ENCODE results near the gene TMTC1.

The TMTC1 gene

GRCh38 chr12:29695800-29696199, 87.9 kb downstream of the TMTC1 start:
- Histone ChIP-seq H3K27ac (ENCODE audit: low read depth, low read length, poor library complexity, severe bottlenecking) (no peak overlapping the region), H3K36me3 (ENCODE audit: insufficient read depth, low read length) (no peaks in the 10 kb centered on the region), H3K9ac (ENCODE audit: low read length) (no peak overlapping the region), H3K4me1 (ENCODE audit: insufficient read depth, low read length, severe bottlenecking) (no peaks in the 10 kb centered on the region), H2AFZ (ENCODE audit: low read length) (no peak overlapping the region), H3K4me2 (ENCODE audit: low read length) (no peak overlapping the region), H3K79me2 (ENCODE audit: insufficient read depth, low read length) (no peaks in the 10 kb centered on the region), H3K9me3 (ENCODE audit: low read length) (no peaks in the 10 kb centered on the region), H3F3A (ENCODE audit: insufficient read depth, low read length) (no peaks in the 10 kb centered on the region), H3K27me3 (ENCODE audit: insufficient read depth, low read length) (no peaks in the 10 kb centered on the region), H3K9me2 (ENCODE audit: low read depth, low read length) (no peaks in the 10 kb centered on the region), H4K20me1 (ENCODE audit: insufficient read depth, low read length) (no peaks in the 10 kb centered on the region), H3K4me3 (ENCODE audit: low read depth, low read length, poor library complexity, severe bottlenecking) (no peak overlapping the region)
- TF ChIP-seq CTCF (IDR thresholded peaks at IDR 0.05; ENCODE audit: low read length) (no peak), EZH2 (IDR thresholded peaks at IDR 0.05; ENCODE audit: borderline replicate concordance, low read length) (no peak)

- Histone ChIP-seq H3K36me3 (ENCODE audit: insufficient read depth, low read length) (no peaks in the 10 kb centered on the region), H3K27me3 (ENCODE audit: insufficient read depth, low read length) (no peaks in the 10 kb centered on the region), H3K4me2 (ENCODE audit: low read length) (no peak overlapping the region), H3K9me2 (ENCODE audit: low read depth, low read length) (no peaks in the 10 kb centered on the region), H3K9ac (ENCODE audit: low read length) (no peak overlapping the region), H3K79me2 (ENCODE audit: insufficient read depth, low read length) (no peaks in the 10 kb centered on the region), H3K9me3 (ENCODE audit: low read length) (no peaks in the 10 kb centered on the region), H3K4me3 (ENCODE audit: low read depth, low read length, poor library complexity, severe bottlenecking) (no peak overlapping the region), H3K4me1 (ENCODE audit: insufficient read depth, low read length, severe bottlenecking) (no peaks in the 10 kb centered on the region), H4K20me1 (ENCODE audit: insufficient read depth, low read length) (no peaks in the 10 kb centered on the region), H2AFZ (ENCODE audit: low read length) (no peak overlapping the region), H3K27ac (ENCODE audit: low read depth, low read length, poor library complexity, severe bottlenecking) (no peak overlapping the region), H3F3A (ENCODE audit: insufficient read depth, low read length) (no peaks in the 10 kb centered on the region)
- no peak for TF ChIP-seq EZH2 (IDR thresholded peaks at IDR 0.05; ENCODE audit: borderline replicate concordance, low read length)
- TF ChIP-seq CTCF (IDR thresholded peaks at IDR 0.05; ENCODE audit: low read length): no peak
Observed at GRCh38 chr12:29695026-29695425, 88.7 kb downstream of the TMTC1 start.

GRCh38 chr12:29694002-29694401, 89.7 kb downstream of the TMTC1 start:
- Histone ChIP-seq H3K36me3 (ENCODE audit: insufficient read depth, low read length) (no peaks in the 10 kb centered on the region), H3K27me3 (ENCODE audit: insufficient read depth, low read length) (no peaks in the 10 kb centered on the region), H3K9ac (ENCODE audit: low read length) (no peak overlapping the region), H4K20me1 (ENCODE audit: insufficient read depth, low read length) (no peaks in the 10 kb centered on the region), H3K79me2 (ENCODE audit: insufficient read depth, low read length) (no peaks in the 10 kb centered on the region), H2AFZ (ENCODE audit: low read length) (no peak overlapping the region), H3K4me3 (ENCODE audit: low read depth, low read length, poor library complexity, severe bottlenecking) (no peak overlapping the region), H3K27ac (ENCODE audit: low read depth, low read length, poor library complexity, severe bottlenecking) (no peak overlapping the region), H3K4me1 (ENCODE audit: insufficient read depth, low read length, severe bottlenecking) (no peaks in the 10 kb centered on the region), H3F3A (ENCODE audit: insufficient read depth, low read length) (no peaks in the 10 kb centered on the region), H3K9me2 (ENCODE audit: low read depth, low read length) (no peaks in the 10 kb centered on the region), H3K9me3 (ENCODE audit: low read length) (no peaks in the 10 kb centered on the region), H3K4me2 (ENCODE audit: low read length) (no peak overlapping the region)
- no peak for TF ChIP-seq CTCF (IDR thresholded peaks at IDR 0.05; ENCODE audit: low read length)

Data from OCI-LY1 (cell line).